Heart left ventricle (tissue), 16 donors: ENCODE measurements around the gene MAST4. TPM values are rescaled to one million over a fixed set of nuclear protein-coding genes. Genes with fewer than 3 reads are reported as not detected.

ENCODE experiments used
- ATAC-seq, 4 donors: fragments of 200-7000 bp; cut with Tn5 transposase; one replicate each; pipeline ENCODE4 v1.9.1; 2020 to 2022; ENCODE audit warnings: moderate library complexity in 4 of 4, mild to moderate bottlenecking in 3 of 4, moderate number of reproducible peaks in 1 of 4
- DNase-seq, 5 donors: peaks; one replicate each; pipeline ENCODE4 v3.0.0-alpha.2; 2020
- H3K27ac ChIP-seq, 12 donors: fragments of 200-600 bp; sonication (generic) in 4 of 12; one replicate each; pipeline versions ENCODE4 v1.5.0 to v1.8.0; 2016 to 2022; ENCODE audit warnings: mild to moderate bottlenecking in 2 of 12
- H3K27me3 ChIP-seq, 9 donors: fragments of 200-600 bp; sonication (generic) in 2 of 9; one replicate each; pipeline versions ENCODE4 v1.5.1 to v1.8.0; 2016 to 2022; ENCODE audit warnings: mild to moderate bottlenecking in 3 of 9
- H3K36me3 ChIP-seq, 9 donors: fragments of 200-600 bp; sonication (generic) in 2 of 9; one replicate each; pipeline versions ENCODE4 v1.5.0 to v1.8.0; 2018 to 2022; ENCODE audit warnings: mild to moderate bottlenecking in 2 of 9
- H3K4me1 ChIP-seq, 12 donors: fragments of 200-600 bp; sonication (generic) in 4 of 12; one replicate each; pipeline versions ENCODE4 v1.5.0 to v1.8.0; 2016 to 2022; ENCODE audit warnings: mild to moderate bottlenecking in 3 of 12
- H3K4me3 ChIP-seq, 12 donors: fragments of 200-600 bp; sonication (generic) in 4 of 12; one replicate each; pipeline versions ENCODE4 v1.5.0 to v1.8.0; 2017 to 2022; ENCODE audit warnings: mild to moderate bottlenecking in 9 of 12, moderate library complexity in 4 of 12
- H3K9me3 ChIP-seq, 12 donors: fragments of 200-600 bp; sonication (generic) in 4 of 12; one replicate each; pipeline versions ENCODE4 v1.5.0 to v1.8.0; 2016 to 2022; ENCODE audit warnings: mild to moderate bottlenecking in 1 of 12
- CTCF ChIP-seq, 12 donors: fragments of 200-600 bp; sonication (generic) in 4 of 12; IDR thresholded peaks; one replicate each; pipeline versions ENCODE4 v1.5.0 to v1.8.0; 2018 to 2022; ENCODE audit warnings: antibody characterized with exemption in 12 of 12, mild to moderate bottlenecking in 5 of 12
- POLR2A ChIP-seq, 2 donors: fragments of 450-650 bp; IDR thresholded peaks; one replicate each; pipeline ENCODE4 v1.6.1; 2017; ENCODE audit warnings: antibody characterized with exemption in 2 of 2, mild to moderate bottlenecking in 2 of 2, moderate library complexity in 2 of 2
- WGBS, 4 donors: extraction: QIAGEN DNeasy Blood & Tissue Kit in 2 of 4; methylation state at CpG; one replicate each; pipeline versions ENCODE4 v1.1.5 to v1.1.7; 2013 to 2018; 5-methylcytosine and 5-hydroxymethylcytosine counted together
- intact Hi-C, 10 donors: fragments of 100-400 bp; cut with DNase I; formaldehyde crosslinking; loops; one replicate each; pipeline versions ENCODE4 v1.11.1 to v1.14.2; 2022
- polyA plus RNA-seq, 2 donors: library from polyadenylated mRNA; stranded (reverse); fragments of 200-250 nt; gene quantifications; one replicate each; pipeline ENCODE4 v1.2.3, GENCODE V29; 2013
- total RNA-seq, 9 donors: library from RNA; depleted of rRNA in 2 of 9; stranded (reverse); fragments of >200 nt in 2 of 9; fragmentation: NEBNext Ultra II Directional in 3 of 9; extraction: Animal tissue kit (Norgen Biotek cat#: 25700) in 3 of 9; gene quantifications; one replicate each; pipeline versions ENCODE4 v1.1.0 to v1.2.4, GENCODE V29; 2016 to 2023
- donor health status: ischemic (EF 13 %, LVEDD 7.1; RV severe dilation, severe dysfunction).
- donor health status: healthy with polysubstance abuse.
- donor health status: DM: no; HTN: yes; CAD: no.
- donor health status: DM: no; HTN: no; CAD: no.
- donor health status: ischemic (EF 25% LVEDD 6.9; RV normal size, moderate dysfunction).
- donor health status: ischemic (EF 25% LVEDD 5.7; RV mildly dilated, moderate dysfunction).
- donor health status: healthy.
- donor health status: DM: yes; HTN: yes; CAD: no.
- donor health status: ischemic (EF 35%, LVEDD 5.7; RV mildly dilated, moderate dysfunction).
- donor health status: nonischemic (EF 11% LVEDD 7.7; RV severe dilation, severe dysfunction).
- donor health status: DM: yes; HTN: yes; CAD: no.
- donor health status: PGD.
- donor health status: ischemic (EF 29% LVEDD 5.4; RV normal size, mild dysfunction).
- donor health status: nonischemic (EF 23%, LVEDD 6.1; RV moderate dilation, normal function).

The MAST4 gene
- total and polyA plus RNA-seq, 11 donors = 26.8 to 96.2 (median 68.1) TPM

GRCh38 chr5:66994790-66995189 lies 398.6 kb downstream of the MAST4 start:
- Histone ChIP-seq H3K4me3 (no peak overlapping the region), H3K27me3 (no peaks in the 10 kb centered on the region), H3K36me3 (peaks cover 0 to 4% (median 0%) of the 10 kb centered on the region in 9 donors), H3K9me3 (no peaks in the 10 kb centered on the region), H3K27ac (no peak overlapping the region), H3K4me1 (peaks cover 0 to 7% (median 0%) of the 10 kb centered on the region in 12 donors)
- DNase-seq (no peak), ATAC-seq (no peak)
- TF ChIP-seq POLR2A (IDR thresholded peaks at IDR 0.05) (no peak), CTCF (IDR thresholded peaks at IDR 0.05) (no peak)
- WGBS, 4 donors = 93 to 95% (median 94%) methylated on average over 2 of the region's 2 CpGs
- intact Hi-C loops = loop anchor here in 1 of 10 donors (10.0 kb wide), 1 partner anchor 150 kb away; no protein-coding TSS in a partner anchor

GRCh38 chr5:67000794-67001475 lies 404.7 kb downstream of the MAST4 start:
- no peak for TF ChIP-seq POLR2A (IDR thresholded peaks at IDR 0.05)
- TF ChIP-seq CTCF (IDR thresholded peaks at IDR 0.05) = no peak
- intact Hi-C loops = loop anchor here in 7 of 10 donors (5.0 to 10.0 kb wide), 6 partner anchors 46 to 104 kb away; no protein-coding TSS in a partner anchor
- WGBS, 4 donors = 79 to 89% (median 83%) methylated on average over 3 of the region's 3 CpGs
- Histone ChIP-seq H3K27ac (no peak overlapping the region), H3K9me3 (no peaks in the 10 kb centered on the region), H3K27me3 (no peaks in the 10 kb centered on the region), H3K4me1 (peaks cover 0 to 30% (median 16%) of the 10 kb centered on the region in 12 donors), H3K4me3 (no peak overlapping the region), H3K36me3 (peaks cover 0 to 4% (median 0%) of the 10 kb centered on the region in 9 donors)
- no peak for DNase-seq
- ATAC-seq = no peak

GRCh38 chr5:67002832-67003684 lies 406.9 kb downstream of the MAST4 start:
- 37 to 52% (median 45%) methylated on average over 6 of the region's 6 CpGs for WGBS, 4 donors

More at GRCh38 chr5:67002832-67003684, 406.9 kb downstream of the MAST4 start:
- Histone ChIP-seq H3K4me1 (peaks cover 0 to 51% (median 37%) of the 10 kb centered on the region in 12 donors), H3K27me3 (no peaks in the 10 kb centered on the region), H3K36me3 (no peaks in the 10 kb centered on the region), H3K4me3 (peak overlapping the region in 9 of 12 donors; percentile 58 to 69 (median 64)), H3K27ac (peak overlapping the region in 11 of 12 donors; percentile 86 to 95 (median 90)), H3K9me3 (no peaks in the 10 kb centered on the region)
- no peak for TF ChIP-seq CTCF (IDR thresholded peaks at IDR 0.05)
- TF ChIP-seq POLR2A (IDR thresholded peaks at IDR 0.05) = no peak
- intact Hi-C loops = loop anchor here in 7 of 10 donors (5.0 to 10.0 kb wide), 6 partner anchors 44 to 102 kb away; no protein-coding TSS in a partner anchor
- DNase-seq = no peak
- ATAC-seq = no peak
